ENCODE measurements around the gene NSF.
A peak's percentile ranks its signal among the peaks of the same experiment; 100 is the strongest.
"Not testable (repeated sequence)": the region's sequence is repeated elsewhere in the genome, so short reads cannot be mapped to it uniquely, and the experiment has no call there.

Gene NSF

GRCh38 chr17:46759141-46759540, 168.7 kb downstream of the NSF start:
- no peak for DNase-seq

- DNase-seq: no peak
These were observed 172.9 kb downstream of the NSF start for GRCh38 chr17:46763416-46763815.

- no peak for DNase-seq
These were observed 173.7 kb downstream of the NSF start for GRCh38 chr17:46764000-46764708.

- no peak for DNase-seq
These were observed 174.4 kb downstream of the NSF start for GRCh38 chr17:46764709-46765401.

GRCh38 chr17:46765453-46765852, 175.0 kb downstream of the NSF start:
- DNase-seq: no peak

GRCh38 chr17:46766493-46767491, 176.3 kb downstream of the NSF start:
- DNase-seq: no peak

- no peak for DNase-seq
These were observed 178.0 kb downstream of the NSF start for GRCh38 chr17:46768540-46768870.

- not testable (repeated sequence) for DNase-seq
These were observed 178.4 kb downstream of the NSF start for GRCh38 chr17:46768896-46769295.

GRCh38 chr17:46769531-46770438, 179.3 kb downstream of the NSF start:
- no peak for DNase-seq

- no peak for DNase-seq
These were observed 180.0 kb downstream of the NSF start for GRCh38 chr17:46770439-46770817.

- DNase-seq: peak; percentile 23
These were observed 180.5 kb downstream of the NSF start for GRCh38 chr17:46770818-46771560.

- DNase-seq: peak; percentile 14
These were observed 181.3 kb downstream of the NSF start for GRCh38 chr17:46771561-46772474.

- DNase-seq: no peak
These were observed 182.2 kb downstream of the NSF start for GRCh38 chr17:46772475-46773220.

GRCh38 chr17:46773221-46773605, 182.7 kb downstream of the NSF start:
- DNase-seq: no peak

GRCh38 chr17:46773676-46774075, 183.2 kb downstream of the NSF start:
- no peak for DNase-seq

- DNase-seq: no peak
These were observed 183.8 kb downstream of the NSF start for GRCh38 chr17:46774108-46774737.

GRCh38 chr17:46776298-46777005, 186.0 kb downstream of the NSF start:
- DNase-seq: no peak
